Astrocyte of the hippocampus (primary cell): ENCODE measurements around the gene STOM.
A peak's percentile ranks its signal among the peaks of the same experiment; 100 is the strongest.

ENCODE experiments used
- DNase-seq: peaks from one replicate; pipeline ENCODE4 v3.0.0; 2011; ENCODE audit warnings: low read depth, low spot score

The STOM gene

GRCh38 chr9:121322037-121322736 lies 47.9 kb downstream of the STOM start:
- DNase-seq = peak; percentile 77

DNA sequence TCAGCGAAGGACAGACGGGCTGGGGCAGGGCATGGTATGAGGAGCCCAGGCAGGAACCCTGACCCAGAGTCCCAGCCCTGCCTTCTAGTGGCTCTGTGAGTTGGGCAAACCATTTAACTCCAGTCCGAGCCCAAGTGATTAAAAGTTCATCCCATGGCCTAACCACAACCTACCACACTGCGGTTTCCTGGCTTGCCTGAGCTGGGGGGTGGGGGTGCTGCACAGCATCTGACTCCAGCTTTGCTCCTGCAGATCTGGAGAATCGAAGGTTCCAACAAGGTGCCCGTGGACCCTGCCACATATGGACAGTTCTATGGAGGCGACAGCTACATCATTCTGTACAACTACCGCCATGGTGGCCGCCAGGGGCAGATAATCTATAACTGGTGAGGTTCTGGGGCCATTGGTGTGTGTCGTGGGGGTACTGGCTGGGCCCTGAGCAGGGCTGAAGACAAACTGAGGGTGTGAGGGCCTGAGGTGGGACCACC lies 49.0 kb downstream of the STOM start:
- peak; percentile 42 for DNase-seq

GRCh38 chr9:121319383-121319780 lies 50.7 kb downstream of the STOM start:
- DNase-seq = no peak

DNA sequence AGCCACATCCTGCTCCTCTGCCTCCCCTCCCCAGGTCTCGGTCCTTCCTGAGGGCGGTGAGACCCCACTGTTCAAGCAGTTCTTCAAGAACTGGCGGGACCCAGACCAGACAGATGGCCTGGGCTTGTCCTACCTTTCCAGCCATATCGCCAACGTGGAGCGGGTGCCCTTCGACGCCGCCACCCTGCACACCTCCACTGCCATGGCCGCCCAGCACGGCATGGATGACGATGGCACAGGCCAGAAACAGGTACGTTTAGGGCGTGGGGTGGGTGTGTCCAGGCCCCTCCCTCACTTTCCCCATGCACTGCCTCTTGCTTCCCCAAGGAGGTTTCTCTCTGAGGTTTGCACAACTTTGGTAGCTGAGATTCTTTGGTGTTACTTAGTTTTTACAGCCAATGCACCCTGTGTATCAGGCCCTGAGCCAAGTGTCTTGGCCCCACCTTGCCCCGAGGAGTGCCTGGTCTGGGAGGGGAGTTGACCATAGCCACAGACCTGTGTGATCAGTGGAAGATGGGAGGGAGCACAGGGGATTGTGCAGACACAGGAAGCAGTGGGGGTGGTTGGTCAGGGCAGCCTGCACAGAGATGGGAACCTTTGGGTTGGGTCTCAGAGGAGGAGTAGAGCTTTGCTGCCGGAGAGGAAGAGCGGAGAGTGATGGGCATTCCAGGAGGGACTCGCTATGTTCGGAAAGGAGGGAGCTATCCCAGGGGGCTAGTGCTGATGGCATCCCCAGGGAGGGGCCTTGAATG lies 51.2 kb downstream of the STOM start:
- DNase-seq = no peak

DNA sequence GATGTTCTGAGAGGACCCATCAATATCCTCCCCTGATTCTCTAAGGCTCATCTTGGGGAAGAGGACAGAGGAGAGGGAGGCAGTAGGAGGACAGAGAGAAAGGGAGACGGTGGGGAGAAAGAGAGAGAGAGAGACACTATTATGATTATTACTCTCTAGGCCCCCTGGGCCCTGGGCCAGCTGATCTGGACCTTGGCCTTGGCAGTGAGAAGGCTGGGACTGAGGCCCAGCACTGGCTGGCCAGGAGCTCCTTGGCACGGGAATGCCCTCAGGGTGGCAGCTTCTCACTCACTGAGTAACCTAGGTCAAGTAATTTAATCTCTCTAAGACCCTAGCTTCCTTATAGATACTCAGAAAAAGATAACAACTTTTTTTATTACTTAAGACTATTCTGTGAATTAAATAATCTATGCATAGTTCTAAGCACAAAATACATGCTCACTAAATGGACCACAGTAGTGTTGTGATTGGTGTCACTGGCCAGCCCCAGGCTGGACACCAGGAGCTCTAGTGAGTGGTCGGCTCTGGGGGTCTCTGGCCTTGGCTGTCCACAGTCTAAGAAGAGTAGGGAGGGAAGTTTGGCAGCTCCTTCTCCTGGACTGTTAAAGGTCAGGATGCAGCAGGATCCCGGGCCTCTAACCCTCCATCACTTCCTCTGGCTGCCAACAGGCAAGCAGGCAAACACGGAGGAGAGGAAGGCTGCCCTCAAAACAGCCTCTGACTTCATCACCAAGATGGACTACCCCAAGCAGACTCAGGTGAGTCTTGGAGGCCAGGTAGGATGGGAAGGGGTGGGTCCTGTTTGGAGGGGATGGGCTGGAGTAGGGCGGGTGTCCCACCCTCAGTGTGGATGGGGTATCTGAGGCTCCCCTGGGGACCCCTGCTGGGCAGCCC lies 52.1 kb downstream of the STOM start:
- no peak for DNase-seq

DNA sequence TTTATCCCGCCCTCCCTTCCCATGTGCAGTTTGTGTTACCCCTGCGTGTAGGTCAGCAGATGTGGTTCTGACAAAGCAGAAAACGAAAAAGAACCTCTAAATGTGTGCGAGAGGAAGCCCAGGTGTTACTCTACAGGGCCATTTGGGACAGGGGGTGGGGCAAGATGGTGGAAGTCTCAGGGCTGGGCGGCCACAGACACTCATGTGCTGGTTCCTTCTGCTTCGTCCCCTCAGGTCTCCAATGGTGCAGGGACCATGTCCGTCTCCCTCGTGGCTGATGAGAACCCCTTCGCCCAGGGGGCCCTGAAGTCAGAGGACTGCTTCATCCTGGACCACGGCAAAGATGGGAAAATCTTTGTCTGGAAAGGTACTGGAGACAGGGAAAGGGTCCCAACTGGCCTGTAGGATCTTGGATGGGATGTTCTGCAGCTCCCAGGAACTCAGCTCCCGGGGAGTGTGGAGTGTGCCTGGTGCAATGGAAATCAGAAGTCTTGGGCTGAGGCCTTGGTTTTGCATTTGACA lies 53.1 kb downstream of the STOM start:
- DNase-seq = no peak

GRCh38 chr9:121316378-121316777 lies 53.7 kb downstream of the STOM start:
- no peak for DNase-seq

- no peak for DNase-seq
These were observed 56.4 kb downstream of the STOM start for GRCh38 chr9:121313458-121314152.

- DNase-seq = no peak
These were observed 57.9 kb downstream of the STOM start for GRCh38 chr9:121312169-121312568.

DNA sequence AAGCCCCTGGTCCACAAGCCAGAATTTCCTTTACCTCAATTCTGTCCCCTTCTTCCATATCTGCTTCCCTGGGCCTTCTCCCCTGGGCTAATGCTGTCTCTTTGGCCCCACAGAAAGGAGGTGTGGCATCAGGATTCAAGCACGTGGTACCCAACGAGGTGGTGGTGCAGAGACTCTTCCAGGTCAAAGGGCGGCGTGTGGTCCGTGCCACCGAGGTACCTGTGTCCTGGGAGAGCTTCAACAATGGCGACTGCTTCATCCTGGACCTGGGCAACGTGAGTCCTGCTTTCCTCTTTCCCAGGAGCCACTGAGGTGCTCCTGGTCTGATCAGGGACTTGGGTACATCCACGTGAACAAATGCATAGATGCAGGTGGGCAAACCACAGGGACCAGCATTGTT lies 59.5 kb downstream of the STOM start:
- DNase-seq = no peak

- DNase-seq = no peak
These were observed 60.1 kb downstream of the STOM start for GRCh38 chr9:121309833-121310425.

- DNase-seq = no peak
These were observed 60.9 kb downstream of the STOM start for GRCh38 chr9:121309171-121309570.

GRCh38 chr9:121308765-121309164 lies 61.3 kb downstream of the STOM start:
- DNase-seq = no peak

GRCh38 chr9:121307976-121308375 lies 62.1 kb downstream of the STOM start:
- no peak for DNase-seq

DNA sequence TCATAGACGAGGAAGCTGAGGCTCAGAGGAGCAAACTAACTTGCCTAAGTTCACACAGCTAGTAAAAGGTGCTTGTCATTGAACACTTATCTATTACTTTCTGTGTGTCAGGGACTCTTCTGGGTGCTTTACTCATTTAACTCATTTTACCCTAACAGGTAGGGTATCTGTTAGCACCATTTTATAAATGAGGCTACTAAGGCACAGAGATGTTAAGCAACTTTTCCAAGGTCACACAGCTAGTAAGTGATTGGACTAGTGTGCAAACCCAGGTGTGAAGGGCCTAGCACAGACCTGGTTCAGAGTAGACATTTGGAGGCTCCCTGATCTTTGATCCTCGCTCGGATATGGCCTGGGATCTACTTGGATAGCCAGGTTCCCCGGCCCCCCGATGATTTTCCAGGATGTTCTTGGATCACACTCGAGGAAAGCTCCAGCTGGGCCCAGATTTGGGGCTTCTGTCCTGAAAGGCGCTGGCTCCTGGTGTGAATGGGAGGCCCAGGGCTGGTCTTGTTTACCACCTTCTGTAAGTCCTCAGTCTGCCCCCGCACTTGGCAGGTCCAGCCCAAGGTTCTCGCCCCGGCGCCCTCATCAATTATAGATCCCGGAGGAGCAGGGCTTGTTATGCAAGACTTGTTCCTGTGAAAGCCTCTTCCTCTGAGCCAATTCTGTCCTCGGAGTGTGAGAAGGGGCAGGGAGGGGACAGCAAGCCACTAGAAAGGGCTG lies 64.6 kb downstream of the STOM start:
- DNase-seq = no peak

- no peak for DNase-seq
These were observed 65.3 kb downstream of the STOM start for GRCh38 chr9:121304707-121305106.

DNA sequence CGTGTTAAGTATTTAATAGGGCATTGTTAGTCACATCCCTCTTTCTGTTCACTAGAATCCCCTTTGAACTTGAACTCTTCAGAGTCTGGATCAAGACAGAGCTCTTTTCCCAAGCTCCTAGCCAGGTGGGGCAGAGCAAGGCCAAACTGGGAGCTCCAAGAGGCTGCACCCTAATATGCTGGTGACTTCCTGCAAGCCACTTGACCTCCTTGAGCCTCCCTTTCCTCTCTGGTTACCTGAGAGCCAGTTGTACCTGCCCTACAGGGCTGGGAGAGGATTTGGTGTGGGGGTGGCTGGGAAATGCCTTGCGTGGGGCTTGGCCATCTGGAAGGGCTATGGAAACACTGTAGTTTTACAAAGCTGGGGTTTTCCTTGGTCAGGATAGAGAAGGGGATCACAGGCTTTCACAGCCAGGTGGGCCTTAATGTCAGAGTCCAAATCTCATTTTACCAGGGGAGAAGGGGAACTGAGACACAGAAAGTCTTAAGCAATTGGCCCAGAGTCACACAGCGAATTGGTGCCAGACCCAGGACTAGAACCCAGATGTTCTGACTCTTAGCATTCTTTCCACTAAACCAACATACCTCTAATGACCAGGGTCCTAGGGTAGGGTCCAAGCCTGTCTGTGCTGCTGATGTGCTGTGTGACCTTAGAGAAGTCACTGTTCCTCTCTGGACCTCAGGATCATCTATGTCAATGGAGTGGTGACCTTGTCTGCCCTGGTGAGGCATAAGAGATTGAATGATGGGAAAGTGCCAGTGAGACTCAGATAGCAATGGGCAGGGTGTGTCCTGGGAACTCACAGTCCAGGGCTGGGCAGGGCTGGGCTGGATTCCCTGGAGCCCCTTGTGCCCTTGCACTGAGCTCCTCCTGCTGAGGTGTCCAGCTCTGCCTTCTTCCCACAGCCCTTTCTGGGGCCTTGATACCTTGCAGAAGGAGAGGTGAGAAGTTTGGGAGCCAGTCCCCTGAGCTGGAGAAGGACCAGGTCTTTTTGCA lies 66.3 kb downstream of the STOM start:
- no peak for DNase-seq

DNA sequence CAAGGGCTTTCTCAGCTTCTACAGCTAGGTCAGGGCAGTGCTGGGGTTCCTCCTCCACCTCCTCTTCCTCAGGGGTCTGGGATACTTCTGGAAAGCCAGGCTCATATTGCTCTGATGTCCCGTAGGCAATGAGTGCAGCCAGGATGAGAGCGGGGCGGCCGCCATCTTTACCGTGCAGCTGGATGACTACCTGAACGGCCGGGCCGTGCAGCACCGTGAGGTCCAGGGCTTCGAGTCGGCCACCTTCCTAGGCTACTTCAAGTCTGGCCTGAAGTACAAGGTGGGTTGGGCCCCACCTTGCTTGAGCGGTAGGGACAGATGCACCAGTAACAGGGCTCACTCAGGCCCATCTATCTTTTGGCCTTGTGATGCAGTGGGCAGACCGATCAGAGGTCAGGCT lies 67.3 kb downstream of the STOM start:
- DNase-seq = no peak

- DNase-seq = no peak
These were observed 67.7 kb downstream of the STOM start for GRCh38 chr9:121302341-121302740.
